ENCODE results near the gene ISG20L2.

GRCh38 chr1:156700736-156701531 lies 27.6 kb downstream of the ISG20L2 start:
- TF ChIP-seq CTCF (IDR thresholded peaks at IDR 0.05), result no peak
- no peak for TF ChIP-seq POLR2A (IDR thresholded peaks at IDR 0.05)

Data from esophagus squamous epithelium (tissue), 4 donors.